NB4 (cell line): Measurements from ENCODE around the gene VPS13C.

Experiments
- CTCF ChIP-seq: IDR thresholded peaks from one replicate; pipeline ENCODE4 v1.5.1; 2012; ENCODE audit warnings: low read depth, low read length
- POLR2A ChIP-seq: IDR thresholded peaks from 2 replicates; pipeline ENCODE4 v1.6.1; 2011; ENCODE audit warnings: mild to moderate bottlenecking; ENCODE audit not compliant: insufficient read length; ENCODE audit errors: extremely low read depth
- TF ChIP-seq, protein P1 (sequence below): IDR thresholded peaks from 2 replicates; pipeline ENCODE4 v1.6.1; 2011; ENCODE audit warnings: low read depth, low read length

DNA sequence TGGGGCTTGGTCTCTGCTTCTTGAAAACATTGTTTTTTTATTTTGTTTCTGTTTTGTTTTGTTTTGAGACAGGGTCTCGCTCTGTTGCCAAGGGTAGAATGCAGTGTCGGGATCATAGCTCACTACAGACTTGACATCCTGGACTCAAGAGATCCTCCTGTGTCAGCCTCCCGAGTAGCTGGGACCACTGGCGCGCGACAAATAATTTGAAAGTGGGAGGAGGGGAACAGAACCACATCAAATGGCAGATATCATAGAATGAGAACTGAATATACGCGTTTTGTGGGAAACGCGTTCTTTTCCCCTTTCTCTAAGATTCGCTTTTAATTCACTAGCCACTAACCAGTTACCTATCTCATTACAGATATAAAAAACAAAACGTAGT, 641 bp upstream of the VPS13C start:
- TF ChIP-seq CTCF, result no peak
- TF ChIP-seq, protein P1, sequence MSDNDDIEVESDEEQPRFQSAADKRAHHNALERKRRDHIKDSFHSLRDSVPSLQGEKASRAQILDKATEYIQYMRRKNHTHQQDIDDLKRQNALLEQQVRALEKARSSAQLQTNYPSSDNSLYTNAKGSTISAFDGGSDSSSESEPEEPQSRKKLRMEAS, result no peak
- no peak for TF ChIP-seq POLR2A
